Effector CD8-positive, alpha-beta T cell (primary cell): ENCODE measurements around the gene NIPAL3.
"Not testable (repeated sequence)": the region's sequence is repeated elsewhere in the genome, so short reads cannot be mapped to it uniquely, and the experiment has no call there.

Experiments
- DNase-seq: peaks from one replicate; lab custom pipeline; 2025; lab: John Stamatoyannopoulos, UW

NIPAL3 gene

GRCh38 chr1:24457866-24458265 is 42.3 kb downstream of the NIPAL3 start:
- DNase-seq: no peak

DNA sequence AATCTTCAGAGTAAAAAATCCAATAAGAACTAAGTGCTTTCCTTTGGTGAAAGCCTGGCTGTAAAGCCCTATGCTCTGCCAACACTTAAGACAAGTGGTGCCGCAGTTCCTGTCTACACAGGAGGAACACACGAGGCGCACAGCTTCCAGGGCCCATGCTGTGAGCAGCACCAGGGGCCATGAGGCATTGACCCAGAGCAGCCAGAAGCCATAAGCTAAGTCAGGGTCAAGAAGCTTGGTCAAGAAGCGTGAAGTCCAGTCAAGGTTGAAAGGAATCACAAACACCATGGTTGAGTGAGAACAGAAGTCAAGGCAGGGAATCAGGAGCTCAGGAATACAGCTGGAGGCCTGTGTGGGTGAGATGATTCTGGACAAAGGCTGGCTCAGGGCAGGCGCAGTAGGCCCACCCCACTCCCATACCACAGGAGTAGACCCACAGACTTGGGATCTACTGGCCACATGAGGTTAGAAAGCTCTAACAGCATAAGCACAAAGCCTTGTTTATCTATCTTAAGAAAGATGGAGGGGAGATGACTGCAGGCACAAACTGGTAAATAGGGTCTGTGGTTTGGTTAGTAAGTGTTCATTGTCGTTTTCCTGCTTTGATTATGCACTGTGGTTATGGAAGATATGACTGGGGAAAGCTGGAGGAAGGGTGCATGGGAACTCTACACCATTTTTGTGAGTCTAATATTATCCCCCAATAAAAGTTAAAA is 44.1 kb downstream of the NIPAL3 start:
- no peak for DNase-seq

GRCh38 chr1:24462128-24462527 is 46.5 kb downstream of the NIPAL3 start:
- DNase-seq: not testable (repeated sequence)

DNA sequence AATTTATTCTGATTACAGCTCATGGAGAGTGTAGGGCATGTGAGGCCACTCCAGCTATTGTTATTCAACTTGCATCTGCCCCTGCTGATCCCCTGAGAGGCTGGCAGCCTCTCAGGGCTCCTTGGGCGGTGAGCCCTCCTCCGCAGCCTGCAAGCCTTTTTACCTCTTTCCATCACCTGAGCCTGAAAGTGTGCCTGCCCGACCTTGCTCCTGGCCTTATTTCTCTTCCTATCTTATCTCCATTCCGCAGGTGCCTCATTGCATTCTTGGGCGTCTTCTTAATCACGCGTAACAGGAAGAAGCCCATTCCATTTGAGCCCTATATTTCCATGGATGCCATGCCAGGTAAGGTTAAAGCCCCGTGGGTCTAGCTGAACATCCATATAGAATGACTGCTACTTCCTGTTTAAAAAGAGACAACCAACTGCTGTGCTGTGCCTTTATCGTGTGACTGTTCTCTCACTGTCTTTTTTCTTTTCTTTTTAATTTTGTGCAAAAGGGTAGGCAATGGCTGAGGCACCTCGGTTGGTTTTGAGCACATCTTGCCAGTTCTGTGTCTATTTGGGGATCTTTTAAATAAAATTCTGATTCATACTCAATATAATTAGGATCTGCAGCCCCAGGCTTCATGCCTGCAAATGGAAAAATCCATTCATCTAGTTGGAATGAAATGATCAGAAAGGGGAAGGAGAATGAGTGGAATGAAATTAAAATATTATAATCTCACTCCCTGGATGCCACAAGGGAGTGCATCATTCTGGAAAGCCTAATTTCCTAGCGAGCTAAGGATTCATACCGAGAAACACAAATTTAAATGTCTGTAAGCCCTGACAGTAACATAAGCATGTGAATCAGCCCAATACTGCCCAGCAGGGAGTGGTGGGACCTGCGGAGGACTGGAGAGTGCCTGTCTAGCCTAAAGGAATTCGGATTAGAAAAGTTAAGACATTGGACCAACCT is 48.5 kb downstream of the NIPAL3 start:
- DNase-seq: no peak

DNA sequence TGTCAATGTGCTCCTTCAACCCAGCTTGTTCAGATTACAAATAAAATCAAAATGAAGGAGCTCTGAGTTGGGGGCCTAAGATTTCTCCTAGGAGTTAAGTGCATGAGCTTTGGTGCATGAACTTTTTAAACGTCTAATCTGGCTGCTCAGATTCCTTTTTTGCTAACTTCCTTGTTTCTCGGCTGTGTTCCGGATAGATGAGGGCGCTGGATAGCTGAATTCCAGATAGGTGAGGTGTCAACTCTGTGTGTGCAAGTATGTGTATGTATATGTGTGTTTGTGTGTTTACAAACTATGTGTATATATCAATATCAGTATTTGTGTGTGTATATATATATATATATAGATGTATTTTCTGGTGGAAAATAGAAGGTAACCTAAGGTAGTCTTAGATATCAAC is 49.5 kb downstream of the NIPAL3 start:
- no peak for DNase-seq

DNA sequence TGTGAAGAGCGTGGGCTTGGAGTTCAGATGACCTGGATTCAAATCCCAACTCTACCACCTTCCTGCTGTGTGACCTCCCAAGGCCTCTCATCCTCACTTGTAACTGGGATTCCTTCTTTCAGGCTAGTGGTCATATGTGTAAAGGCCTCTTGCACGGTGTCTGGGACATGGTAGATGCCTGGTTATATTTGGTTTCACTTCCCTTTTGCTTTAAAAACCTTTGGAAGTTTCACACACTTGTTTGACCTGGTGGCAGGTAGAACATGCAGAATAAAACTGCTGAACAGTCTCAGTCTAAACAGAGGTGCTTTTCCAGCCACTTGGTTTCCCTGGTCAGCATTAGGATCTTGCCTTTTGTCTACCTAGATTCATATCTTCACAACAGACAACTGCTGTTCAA is 50.0 kb downstream of the NIPAL3 start:
- DNase-seq: no peak

DNA sequence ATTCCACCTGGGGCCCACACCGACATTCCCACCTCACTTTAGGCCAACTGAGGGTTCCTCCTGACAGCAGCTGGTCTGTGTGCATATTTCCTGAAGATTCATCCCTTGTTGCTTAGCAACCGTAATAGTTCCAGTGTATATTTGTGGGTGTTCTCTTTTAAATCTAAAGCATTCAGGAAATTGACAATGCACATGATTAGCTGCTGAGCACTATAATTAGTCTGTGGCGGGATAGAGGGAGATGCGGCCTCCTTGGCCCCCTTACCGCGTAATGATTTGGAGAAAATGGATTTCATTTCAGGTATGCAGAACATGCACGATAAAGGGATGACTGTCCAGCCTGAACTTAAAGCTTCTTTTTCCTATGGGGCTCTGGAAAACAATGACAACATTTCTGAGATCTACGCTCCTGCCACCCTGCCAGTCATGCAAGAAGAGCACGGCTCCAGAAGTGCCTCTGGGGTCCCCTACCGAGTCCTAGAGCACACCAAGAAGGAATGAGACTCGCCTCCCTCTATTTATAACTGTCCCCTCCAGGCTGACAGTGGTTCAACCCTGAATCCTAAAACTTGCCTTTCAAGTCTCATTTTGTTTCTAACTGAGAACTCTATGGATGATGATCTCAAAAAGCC is 53.2 kb downstream of the NIPAL3 start:
- DNase-seq: no peak

- no peak for DNase-seq
These were observed 55.0 kb downstream of the NIPAL3 start for GRCh38 chr1:24470592-24470991.

- no peak for DNase-seq
These were observed 57.1 kb downstream of the NIPAL3 start for GRCh38 chr1:24472527-24473251.

DNA sequence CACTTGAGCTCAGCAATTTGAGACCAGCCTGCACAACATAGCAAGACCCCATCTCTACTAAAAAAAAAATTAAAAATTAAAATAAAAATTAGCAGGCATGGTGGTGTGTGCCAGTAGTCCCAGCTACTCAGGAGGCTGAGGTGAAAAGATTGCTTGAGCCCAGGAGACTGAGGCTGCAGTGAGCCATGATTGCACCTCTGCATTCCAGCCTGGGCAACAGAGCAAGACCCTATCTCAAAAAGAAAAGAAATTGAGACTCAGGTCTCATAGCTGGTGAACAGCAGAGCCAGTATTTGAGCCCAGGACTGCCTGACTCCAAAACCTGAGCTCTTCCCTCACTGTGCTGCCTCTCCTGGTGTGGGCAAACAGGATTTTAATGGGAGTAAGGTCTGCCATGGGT is 58.6 kb downstream of the NIPAL3 start:
- DNase-seq: no peak

DNA sequence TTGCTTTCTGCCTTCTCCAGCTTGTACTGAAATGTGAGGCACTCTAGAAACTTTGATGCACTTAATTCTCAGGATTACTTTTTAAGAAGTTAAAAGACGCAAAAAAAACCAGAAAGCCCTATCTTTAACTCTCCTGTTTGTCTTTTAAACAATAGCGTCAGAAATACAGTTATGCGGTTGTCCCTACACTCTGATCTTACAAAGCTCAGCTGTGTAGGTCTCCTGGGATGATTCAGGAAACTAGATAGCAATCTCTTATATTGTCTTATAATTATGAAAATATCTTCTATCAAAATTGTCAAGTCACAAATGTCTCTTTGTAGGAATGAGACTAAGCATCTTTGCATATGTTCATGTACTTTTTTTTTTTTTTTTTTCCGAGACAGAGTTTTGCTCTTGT is 60.1 kb downstream of the NIPAL3 start:
- DNase-seq: no peak

DNA sequence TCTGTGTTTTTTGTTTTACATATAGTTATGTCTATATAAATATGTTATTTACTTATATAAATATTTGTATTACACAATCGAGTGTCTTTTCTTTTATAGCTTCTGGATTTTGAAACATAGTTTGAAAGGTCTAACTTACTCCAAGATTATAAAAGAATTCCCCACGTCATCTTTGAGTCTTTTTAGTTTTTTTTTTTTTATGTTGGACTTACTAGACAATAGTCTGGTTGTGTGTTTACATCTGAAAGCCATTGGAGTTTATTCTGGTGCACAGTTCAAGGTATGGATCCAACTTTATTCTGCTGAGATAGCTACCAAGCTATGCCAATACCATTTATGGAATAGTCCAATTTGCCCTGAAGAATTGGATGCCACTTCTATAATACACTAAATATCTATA is 61.0 kb downstream of the NIPAL3 start:
- DNase-seq: no peak

DNA sequence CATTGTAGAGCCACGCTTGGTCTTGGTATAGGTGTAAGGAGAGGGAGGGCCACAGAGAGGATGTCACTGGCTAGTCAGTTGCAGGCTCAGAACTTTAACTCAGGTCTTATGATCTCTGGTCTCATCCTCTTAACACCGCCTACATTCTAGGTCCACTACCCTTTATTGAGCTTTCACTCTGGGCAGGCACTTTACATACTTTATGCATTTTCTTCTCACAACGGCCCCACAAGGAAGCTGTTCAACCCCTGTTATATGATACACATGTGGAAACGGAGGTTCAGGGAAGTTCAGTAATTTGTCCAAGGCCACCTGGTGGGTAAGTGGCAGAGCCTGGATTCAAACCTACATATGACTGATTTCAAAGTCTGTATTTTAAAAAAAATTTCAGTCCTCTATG is 61.7 kb downstream of the NIPAL3 start:
- no peak for DNase-seq

GRCh38 chr1:24481101-24481500 is 65.5 kb downstream of the NIPAL3 start:
- peak; percentile 25 for DNase-seq

DNA sequence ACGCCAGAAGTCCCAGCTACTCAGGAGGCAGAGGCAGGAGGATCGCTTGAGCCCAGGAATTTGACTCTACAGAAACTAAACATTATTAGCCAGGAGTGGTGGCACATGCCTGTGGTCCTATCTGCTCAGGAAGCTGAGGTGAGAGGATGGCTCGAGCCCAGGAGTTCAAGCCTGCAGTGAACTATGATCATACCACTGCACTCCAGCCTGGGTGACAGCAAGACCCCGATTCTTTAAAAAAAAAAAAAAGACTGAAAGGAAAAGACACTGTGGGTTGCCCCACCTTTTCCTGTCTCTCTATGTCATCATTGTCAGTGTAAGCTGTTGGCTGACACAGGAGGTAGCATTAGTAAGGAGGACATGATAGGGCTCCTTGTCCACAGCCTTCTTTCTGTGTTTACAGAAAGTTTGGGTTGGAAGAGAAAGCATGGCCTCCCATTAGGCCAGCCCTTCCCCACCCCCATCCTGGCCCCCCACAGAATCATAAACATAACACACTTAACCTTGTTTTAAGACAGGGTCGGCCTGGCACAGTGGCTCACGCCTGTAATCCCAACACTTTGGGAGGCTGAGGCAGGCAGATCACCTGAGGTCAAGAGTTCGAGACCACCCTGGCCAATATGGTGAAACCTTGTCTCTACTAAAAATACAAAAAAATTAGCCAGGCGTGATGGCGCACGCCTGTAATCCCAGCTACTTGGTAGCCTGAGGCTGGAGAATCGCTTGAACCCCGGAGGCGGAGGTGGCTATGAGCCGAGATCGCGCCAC is 66.4 kb downstream of the NIPAL3 start:
- no peak for DNase-seq

DNA sequence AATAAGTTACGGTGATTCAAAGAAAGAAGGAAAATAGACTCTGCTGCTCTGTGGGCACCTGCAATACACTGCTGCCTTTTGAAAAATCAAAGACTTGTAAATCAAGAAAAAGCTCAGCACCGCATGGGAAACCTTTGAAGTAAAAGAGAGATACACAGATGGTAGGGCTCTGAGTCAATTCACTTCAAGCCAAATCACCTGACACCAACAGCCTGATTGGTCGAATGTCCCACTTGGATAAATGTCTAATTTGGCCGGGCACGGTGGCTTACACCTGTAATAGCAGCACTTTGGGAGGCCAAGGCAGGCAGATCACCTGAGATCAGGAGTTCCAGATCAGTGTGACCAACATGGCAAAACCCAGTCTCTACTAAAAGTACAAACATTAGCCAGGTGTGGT is 67.8 kb downstream of the NIPAL3 start:
- DNase-seq: no peak

DNA sequence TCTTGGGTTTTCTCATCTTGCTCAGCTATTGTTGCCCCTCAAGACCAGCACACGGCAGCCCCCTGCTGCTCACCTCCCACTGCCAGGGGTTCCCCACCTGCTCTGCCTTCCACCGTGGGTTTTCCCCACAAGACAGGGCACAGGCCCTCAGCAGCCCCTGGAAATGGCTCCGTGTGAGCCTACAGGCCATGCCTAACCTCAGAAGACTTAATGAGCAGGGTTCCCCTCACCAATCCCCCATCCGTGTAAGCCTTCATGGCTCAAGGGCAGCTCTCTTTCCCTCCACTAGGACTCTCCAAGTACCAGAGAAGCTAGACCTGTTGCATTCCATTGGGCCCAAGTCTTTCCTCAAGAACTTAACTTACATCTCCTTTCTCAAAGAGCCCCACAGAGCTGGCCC is 68.6 kb downstream of the NIPAL3 start:
- no peak for DNase-seq

GRCh38 chr1:24486331-24487065 is 70.9 kb downstream of the NIPAL3 start:
- peak; percentile 33 for DNase-seq

GRCh38 chr1:24487455-24487854 is 71.9 kb downstream of the NIPAL3 start:
- no peak for DNase-seq

- not testable (repeated sequence) for DNase-seq
These were observed 72.6 kb downstream of the NIPAL3 start for GRCh38 chr1:24488159-24488558.

DNA sequence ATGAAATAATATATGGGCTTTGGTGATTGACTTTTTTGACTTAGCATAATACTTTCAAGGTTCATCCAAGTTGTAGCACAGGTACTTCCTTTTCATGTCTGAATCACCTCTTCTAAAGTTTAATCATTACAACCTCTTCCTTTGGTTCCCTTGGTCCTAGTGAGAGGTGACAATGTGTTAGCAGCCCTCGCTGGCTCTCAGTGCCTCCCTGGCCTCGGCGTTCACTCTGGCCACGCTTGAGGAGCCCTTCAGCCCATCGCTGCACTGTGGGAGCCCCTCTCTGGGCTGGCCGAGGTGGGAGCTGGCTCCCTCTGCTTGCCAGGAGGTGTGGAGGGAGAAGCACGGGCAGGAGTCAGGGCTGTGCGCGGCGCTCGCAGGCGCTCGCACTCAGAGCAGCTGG is 74.1 kb downstream of the NIPAL3 start:
- no peak for DNase-seq
